Endodermal cell (in vitro differentiated cells): Measurements from ENCODE around the gene RAMP1. TPM values are rescaled to one million over a fixed set of nuclear protein-coding genes. Genes with fewer than 3 reads are reported as not detected.
"Not testable (repeated sequence)": the region's sequence is repeated elsewhere in the genome, so short reads cannot be mapped to it uniquely, and the experiment has no call there.

Source experiments
- DNase-seq: peaks from one replicate; pipeline ENCODE4 v3.0.0-alpha.2; 2017
- H3K27ac ChIP-seq: 2 replicates; pipeline ENCODE4 v1.5.1; 2013; ENCODE audit warnings: mild to moderate bottlenecking, low read depth, low read length, moderate library complexity
- H3K27me3 ChIP-seq: 2 replicates; pipeline ENCODE4 v1.6.1; 2013; ENCODE audit warnings: mild to moderate bottlenecking, low read length, moderate library complexity; ENCODE audit not compliant: insufficient read depth, control insufficient read depth, poor library complexity, severe bottlenecking
- H3K36me3 ChIP-seq: 2 replicates; pipeline ENCODE4 v1.7.0; 2013; ENCODE audit warnings: mild to moderate bottlenecking, low read length, moderate library complexity; ENCODE audit not compliant: control insufficient read depth, insufficient read depth
- H3K4me1 ChIP-seq: one replicate; pipeline ENCODE4 v1.7.0; 2013; ENCODE audit warnings: low read length; ENCODE audit not compliant: control insufficient read depth, insufficient read depth
- H3K4me3 ChIP-seq: 2 replicates; pipeline ENCODE4 v1.5.1; 2013; ENCODE audit warnings: mild to moderate bottlenecking, low read length, moderate library complexity
- H3K9ac ChIP-seq: 2 replicates; pipeline ENCODE4 v1.6.1; 2013; ENCODE audit warnings: mild to moderate bottlenecking, low read length, moderate library complexity; ENCODE audit not compliant: poor library complexity, severe bottlenecking; ENCODE audit errors: extremely low read depth
- H3K9me3 ChIP-seq: 2 replicates; pipeline ENCODE4 v1.6.1; 2013; ENCODE audit warnings: mild to moderate bottlenecking, low read length, moderate library complexity; ENCODE audit not compliant: control insufficient read depth
- H3K27ac Mint-ChIP-seq: 2 replicates; pipeline ENCODE4 v1.8.0; 2020; ENCODE audit warnings: mixed read lengths
- H3K27me3 Mint-ChIP-seq: 2 replicates; pipeline ENCODE4 v1.8.0; 2021; ENCODE audit warnings: mild to moderate bottlenecking, mixed read lengths; ENCODE audit not compliant: insufficient read depth
- H3K36me3 Mint-ChIP-seq: 2 replicates; pipeline ENCODE4 v1.8.0; 2020; ENCODE audit warnings: low read depth, mixed read lengths
- H3K4me1 Mint-ChIP-seq: 2 replicates; pipeline ENCODE4 v1.8.0; 2020; ENCODE audit warnings: mixed read lengths
- H3K4me3 Mint-ChIP-seq: 2 replicates; pipeline ENCODE4 v1.8.0; 2020; ENCODE audit warnings: mild to moderate bottlenecking, moderate library complexity, mixed read lengths
- H3K9me3 Mint-ChIP-seq: 2 replicates; pipeline ENCODE4 v1.8.0; 2020; ENCODE audit warnings: mild to moderate bottlenecking, mixed read lengths
- CTCF ChIP-seq: fragments of 200-600 bp; sonication (generic); conservative IDR thresholded peaks from 2 replicates; pipeline ENCODE4 v1.5.0; 2021; ENCODE audit warnings: antibody characterized with exemption, mild to moderate bottlenecking
- WGBS, 2 experiments: methylation state at CpG; one replicate each; pipeline versions ENCODE4 v1.1.5 to v1.1.7; 2013; ENCODE audit warnings: missing lambda C conversion rate in 2 of 2, mixed read lengths in 1 of 2; ENCODE audit not compliant: insufficient coverage in 1 of 2, insufficient read length in 1 of 2; 5-methylcytosine and 5-hydroxymethylcytosine counted together
- total RNA-seq, 2 donors: library from RNA; stranded (reverse); fragmentation: NEBNext Ultra II Directional in 1 of 2; extraction: Animal tissue kit (Norgen Biotek cat#: 25700) in 1 of 2; gene quantifications; 2 replicates in 1 of 2; 3 replicates in 1 of 2; pipeline ENCODE4 v1.2.1, GENCODE V29; 2021

RAMP1 gene
- total RNA-seq, 2 donors from 2014 or later, result 0.40 to 1.6 TPM

- Mint-ChIP-seq H3K4me1 (no peaks in the 10 kb centered on the region), H3K4me3 (no peak overlapping the region), H3K36me3 (no peaks in the 10 kb centered on the region), H3K27me3 (peaks cover 8% of the 10 kb centered on the region), H3K9me3 (peaks cover 15% of the 10 kb centered on the region), H3K27ac (no peak overlapping the region)
- DNase-seq, result no peak
- H3K27me3 ChIP-seq, result no peaks in the 10 kb centered on the region
- H3K4me3 ChIP-seq, result no peak overlapping the region
- H3K9me3 ChIP-seq, result no peaks in the 10 kb centered on the region
- no peak for TF ChIP-seq CTCF
- no peaks in the 10 kb centered on the region for H3K36me3 ChIP-seq
- no peak overlapping the region for H3K27ac ChIP-seq
- WGBS, 2 experiments, result 92 to 94% methylated on average over 4 of the region's 4 CpGs
- H3K9ac ChIP-seq, result no peak overlapping the region
- no peaks in the 10 kb centered on the region for H3K4me1 ChIP-seq
These were observed 18.4 kb upstream of the RAMP1 start for GRCh38 chr2:237841051-237841450.

GRCh38 chr2:237848940-237849339 is 10.5 kb upstream of the RAMP1 start:
- WGBS, 2 experiments, result 91 to 92% methylated on average over 9 to 12 of the region's 12 CpGs
- not testable (repeated sequence) for H3K36me3 Mint-ChIP-seq, H3K27ac Mint-ChIP-seq

DNA sequence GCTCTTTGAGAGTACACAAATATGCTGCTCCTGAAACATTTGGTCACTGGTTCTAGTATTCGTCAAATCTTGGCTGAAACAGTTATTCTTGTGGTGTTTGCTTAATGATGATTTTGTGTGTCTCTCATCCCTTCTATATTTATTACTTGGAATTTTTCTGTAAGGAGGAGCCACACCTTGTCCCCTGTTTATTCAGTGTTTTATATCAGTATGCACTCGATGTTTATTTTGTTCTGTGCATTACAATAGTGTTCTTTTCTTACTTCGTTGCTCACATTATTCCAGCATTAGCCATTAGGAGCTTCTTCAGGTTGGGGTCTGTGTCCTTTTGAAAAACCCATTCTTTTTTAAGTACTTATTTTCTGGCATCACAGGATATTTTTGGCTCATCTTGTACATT is 5.1 kb upstream of the RAMP1 start:
- 76 to 78% methylated on average over 2 to 3 of the region's 3 CpGs for WGBS, 2 experiments
- peaks cover 42% of the 10 kb centered on the region for H3K27me3 Mint-ChIP-seq

More at GRCh38 chr2:237848940-237849339, 10.5 kb upstream of the RAMP1 start:
- not testable (repeated sequence) for H3K4me1 ChIP-seq, H3K4me1 Mint-ChIP-seq, DNase-seq, H3K9ac ChIP-seq, H3K27me3 ChIP-seq, H3K36me3 ChIP-seq, H3K27ac ChIP-seq, H3K9me3 ChIP-seq, H3K4me3 Mint-ChIP-seq, H3K4me3 ChIP-seq
- peaks cover 31% of the 10 kb centered on the region for H3K9me3 Mint-ChIP-seq
- H3K27me3 Mint-ChIP-seq, result peaks cover 35% of the 10 kb centered on the region

More for the DNA sequence above, 5.1 kb upstream of the RAMP1 start:
- H3K4me1 ChIP-seq, result no peaks in the 10 kb centered on the region
- no peak overlapping the region for H3K4me3 Mint-ChIP-seq
- H3K36me3 ChIP-seq, result no peaks in the 10 kb centered on the region
- peaks cover 8% of the 10 kb centered on the region for H3K4me1 Mint-ChIP-seq
- peaks cover 2% of the 10 kb centered on the region for H3K9me3 ChIP-seq
- H3K9me3 Mint-ChIP-seq, result peaks cover 7% of the 10 kb centered on the region
- no peak for TF ChIP-seq CTCF
- no peak overlapping the region for H3K27ac ChIP-seq
- H3K27me3 ChIP-seq, result peaks cover 13% of the 10 kb centered on the region
- H3K9ac ChIP-seq, result no peak overlapping the region
- H3K4me3 ChIP-seq, result no peak overlapping the region
- H3K27ac Mint-ChIP-seq, result no peak overlapping the region
- DNase-seq, result no peak
- H3K36me3 Mint-ChIP-seq, result no peaks in the 10 kb centered on the region
